DMS153 (cell line): Measurements from ENCODE around the gene CTTN.
A peak's percentile ranks its signal among the peaks of the same experiment; 100 is the strongest.

ENCODE experiments used
- DNase-seq: peaks from one replicate; lab custom pipeline; 2025; lab: John Stamatoyannopoulos, UW

Gene CTTN

DNA sequence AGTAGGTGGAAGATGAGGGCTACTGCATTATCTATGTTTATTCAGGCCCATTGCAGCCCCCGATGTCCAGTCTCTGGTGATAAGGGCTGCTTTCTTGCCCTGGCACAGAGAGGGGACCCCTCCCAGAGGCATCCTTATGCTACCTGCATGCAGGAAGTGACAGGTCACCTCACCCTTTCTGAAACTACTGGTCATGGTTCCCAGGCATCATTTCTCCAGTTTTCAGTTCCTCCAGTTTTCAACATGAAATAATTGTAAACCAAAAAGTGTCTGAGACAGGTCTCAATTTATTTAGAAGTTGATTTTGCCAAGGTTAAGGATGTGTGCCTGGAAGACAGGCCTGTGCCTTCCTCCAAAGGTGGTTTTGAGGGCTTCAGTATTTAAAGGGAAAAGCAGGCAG is 57.0 kb downstream of the CTTN start:
- DNase-seq, result no peak

DNA sequence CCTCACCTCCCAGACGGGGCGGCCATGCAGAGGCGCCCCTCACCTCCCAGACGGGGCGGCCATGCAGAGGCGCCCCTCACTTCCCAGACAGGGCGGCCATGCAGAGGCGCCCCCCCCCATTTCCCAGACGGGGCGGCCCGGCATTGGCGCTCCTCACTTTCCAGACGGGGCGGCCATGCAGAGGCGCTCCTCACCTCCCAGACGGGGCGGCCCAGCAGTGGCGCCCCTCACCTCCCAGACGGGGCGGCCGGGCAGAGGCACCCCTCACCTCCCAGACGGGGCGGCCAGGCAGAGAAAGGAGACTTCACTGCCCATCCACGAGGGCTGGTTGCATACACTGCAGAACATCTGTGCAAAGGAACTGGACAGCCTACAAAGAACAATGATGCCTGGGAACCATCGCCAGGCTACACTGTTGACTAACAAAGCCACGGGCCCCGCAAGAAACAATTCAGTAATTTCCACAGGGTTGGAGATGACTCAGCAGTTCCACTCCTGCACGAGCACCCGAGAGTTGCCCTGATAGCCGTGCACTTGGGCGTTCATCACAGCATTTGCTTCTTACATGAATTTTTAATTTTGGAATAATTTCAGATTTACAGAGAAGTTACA is 58.7 kb downstream of the CTTN start:
- DNase-seq, result no peak

DNA sequence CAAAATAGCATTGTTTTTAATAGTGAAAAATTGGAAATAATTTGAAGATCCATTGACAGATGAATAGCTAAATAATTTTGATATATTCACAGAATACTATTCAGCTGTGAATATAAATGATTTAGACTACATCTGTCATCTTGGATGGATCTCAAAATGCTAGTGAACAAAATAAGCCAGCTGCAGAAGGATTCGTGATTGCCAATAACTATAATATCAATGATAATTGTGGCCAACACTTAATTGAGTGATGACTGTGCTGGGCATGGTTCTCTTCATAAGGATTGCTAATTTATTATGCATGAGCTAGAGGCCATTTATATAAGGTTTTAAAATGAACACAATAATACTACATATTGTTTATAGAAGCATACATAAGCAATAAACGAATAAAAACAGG is 60.4 kb downstream of the CTTN start:
- no peak for DNase-seq

DNA sequence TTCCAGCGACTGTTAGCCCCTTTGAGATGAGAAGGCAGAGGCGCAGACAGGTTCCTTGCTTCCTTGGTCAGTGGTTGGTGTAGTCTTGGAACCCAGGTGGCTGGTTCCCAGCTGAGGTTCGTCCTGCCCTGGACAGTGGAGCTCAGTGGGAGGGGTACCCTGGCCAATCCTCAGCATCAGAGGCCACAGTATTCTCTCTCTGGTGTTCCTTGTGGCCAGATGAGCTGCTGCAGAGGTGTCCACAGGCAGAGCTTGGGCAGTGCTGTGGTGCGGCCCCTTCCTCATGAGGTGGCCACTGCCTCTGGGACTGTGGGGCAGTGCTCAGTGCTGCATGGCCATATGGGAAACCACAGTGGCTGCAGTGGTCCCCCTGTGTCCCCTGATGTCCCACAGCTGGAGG is 61.8 kb downstream of the CTTN start:
- no peak for DNase-seq

DNA sequence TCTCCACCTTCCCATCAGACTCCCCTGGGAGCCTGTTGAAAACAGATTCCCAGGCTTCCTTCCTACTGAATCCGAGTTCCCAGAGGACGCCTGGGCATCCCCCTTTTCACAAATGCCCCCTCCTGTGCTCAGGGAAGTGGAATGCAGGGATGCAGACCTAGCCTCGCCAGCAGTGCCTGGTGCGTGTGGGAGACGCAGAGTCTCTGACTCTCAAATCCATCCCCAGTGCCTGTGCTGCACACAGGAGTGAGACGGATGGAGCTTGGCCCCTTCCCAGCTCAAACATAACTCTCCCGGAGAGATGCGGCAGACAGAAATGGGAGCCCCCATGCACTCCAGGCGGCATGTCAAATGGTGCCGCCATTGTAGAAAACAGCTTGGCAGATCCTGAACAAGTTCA is 62.6 kb downstream of the CTTN start:
- no peak for DNase-seq

DNA sequence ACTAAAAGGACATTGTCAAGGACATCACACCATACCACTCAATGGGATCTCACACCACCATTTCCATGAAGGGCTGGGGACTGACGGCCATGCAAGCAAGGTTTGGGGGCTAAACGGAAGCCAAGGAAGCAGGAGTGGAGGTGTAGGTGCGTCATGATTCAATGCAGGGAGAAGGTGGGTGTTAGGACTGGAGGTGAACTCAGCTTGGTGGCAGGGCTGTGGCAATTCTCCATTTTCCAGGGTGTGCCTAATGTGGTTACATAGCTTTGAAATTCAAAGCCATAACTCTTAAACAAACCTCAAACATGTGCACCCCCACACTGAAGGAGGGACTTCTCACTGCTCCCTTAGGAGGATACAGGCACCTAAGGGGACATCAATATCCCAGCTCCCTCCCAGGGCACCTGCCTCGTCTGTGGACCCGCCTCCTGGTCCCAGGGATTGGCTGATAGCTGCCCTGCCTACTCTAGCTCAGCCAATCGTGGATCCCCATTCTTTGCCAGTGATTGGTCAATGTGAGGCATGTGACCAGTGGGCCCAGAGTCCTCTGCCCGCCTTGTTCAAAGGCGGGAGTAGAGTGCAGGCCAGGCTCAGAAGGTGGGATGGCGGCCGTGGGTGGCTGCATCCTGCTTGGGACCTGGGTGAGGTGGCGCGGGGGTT is 64.6 kb downstream of the CTTN start:
- DNase-seq, result no peak

DNA sequence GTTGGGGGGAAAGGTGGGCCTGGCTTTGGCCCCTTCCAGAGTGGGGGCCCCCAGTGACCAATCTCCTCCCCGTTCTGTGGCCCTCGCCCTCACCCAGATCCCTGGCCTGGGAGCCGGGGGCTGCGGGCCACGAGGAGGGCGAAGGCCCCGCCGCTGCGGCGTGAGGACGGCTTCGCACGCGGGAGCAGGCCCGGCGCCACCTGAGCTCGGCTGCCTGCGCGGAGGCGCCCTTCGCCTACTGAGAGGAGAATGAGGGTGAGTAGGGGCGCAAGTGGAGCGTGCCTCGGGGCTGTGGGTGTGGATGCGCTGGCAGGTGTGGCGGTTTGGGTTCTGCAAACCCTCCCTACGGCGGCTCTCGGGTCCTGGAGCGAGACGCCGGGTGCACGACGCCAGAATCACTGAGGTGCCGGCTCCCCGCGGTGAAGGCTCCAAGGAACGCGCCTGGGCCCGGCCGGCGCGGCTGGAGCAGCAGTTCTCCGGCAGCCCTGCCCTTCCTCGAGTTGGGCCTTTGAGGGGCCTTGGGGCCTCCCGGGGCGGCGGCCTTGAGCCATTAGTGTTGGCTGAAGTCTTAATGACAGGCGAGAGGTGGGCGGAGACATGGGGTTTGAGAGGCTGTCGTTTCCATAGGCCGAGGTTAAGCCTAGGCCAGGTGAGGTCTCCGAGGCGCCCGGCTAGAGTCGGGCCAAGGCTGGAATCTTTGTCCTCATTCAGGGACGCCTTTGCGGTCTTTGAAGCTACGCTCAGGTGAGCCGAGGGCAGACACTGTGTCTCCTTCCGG is 65.3 kb downstream of the CTTN start:
- no peak for DNase-seq

DNA sequence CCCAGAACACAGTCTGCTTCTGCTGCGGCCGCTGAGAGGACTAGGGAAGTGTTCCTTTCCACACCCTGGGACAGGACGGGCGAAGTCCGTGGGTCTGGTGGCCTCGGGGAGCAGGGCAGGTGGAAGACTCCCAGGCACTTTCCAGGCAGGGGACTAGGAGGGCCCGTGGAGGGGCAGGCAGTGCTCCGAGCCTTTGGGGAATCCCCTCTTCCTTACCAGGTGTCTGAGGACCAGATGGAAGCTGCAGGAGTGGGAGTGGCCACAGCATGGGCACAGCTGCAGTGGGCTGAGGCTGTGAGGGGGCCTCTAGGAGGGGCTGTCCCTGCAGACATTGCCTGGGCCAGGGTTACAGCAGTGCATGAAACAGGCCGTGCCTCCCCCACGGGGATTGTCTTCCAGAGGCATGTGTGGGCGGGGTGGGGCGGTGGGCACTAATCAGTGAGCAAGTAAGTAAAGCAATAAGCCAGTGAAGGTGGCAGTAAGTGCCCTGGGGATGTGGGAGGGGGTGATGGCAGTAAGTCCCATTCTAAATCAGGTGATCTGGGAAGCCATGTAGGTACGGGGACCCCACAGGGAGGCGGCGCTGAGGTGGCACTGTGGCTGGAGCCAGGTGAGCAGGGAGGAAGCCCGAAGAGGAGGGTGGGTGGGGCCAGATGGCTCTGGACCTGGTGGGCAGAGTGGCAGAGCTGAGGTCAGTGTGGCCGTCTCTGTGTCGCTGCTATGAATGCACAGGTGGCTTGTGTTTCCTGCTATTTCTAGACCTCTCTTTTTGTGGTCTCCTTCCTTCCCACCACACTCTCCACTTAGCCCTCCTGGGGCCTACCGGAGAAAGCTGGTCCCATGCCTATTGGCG is 66.4 kb downstream of the CTTN start:
- DNase-seq, result no peak

DNA sequence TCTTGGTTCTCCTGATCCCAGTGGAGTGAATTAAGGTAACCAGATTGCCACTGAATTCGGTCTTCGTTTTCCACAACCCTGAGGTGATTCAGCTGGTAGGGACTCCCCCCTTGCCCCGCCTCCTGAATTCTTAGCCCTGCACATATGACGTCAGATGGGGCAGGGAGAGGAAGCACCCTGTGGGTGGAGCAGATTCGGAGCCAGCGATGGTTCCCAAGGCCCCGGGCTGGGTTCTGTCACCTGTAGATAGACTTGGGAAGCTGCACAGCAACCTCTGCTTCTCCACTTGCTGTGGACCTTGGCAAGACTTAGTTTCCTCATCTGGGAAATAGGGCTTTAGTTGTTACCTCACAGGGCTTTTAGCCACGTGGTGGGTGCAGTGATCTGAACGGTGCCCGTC is 67.8 kb downstream of the CTTN start:
- DNase-seq, result no peak

DNA sequence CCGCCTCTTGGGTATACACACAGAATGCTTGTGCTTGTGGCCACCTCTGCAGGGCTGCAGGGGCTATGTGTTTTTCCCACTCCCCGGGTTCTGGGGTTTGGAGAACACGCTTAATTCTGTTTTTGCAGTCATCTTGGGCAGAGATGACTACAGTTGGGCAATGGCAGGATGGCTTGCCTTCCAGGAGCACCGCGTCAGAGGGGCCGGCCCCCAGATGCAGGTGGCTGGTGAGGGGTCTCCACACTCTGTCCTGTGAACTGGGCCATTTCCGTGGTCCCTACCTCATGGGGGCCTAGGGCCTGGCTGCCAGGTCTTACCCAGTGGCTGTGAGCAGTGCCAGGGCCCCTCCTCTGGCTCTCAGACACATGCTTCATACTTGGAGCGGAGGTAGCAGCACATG is 68.3 kb downstream of the CTTN start:
- DNase-seq, result no peak

DNA sequence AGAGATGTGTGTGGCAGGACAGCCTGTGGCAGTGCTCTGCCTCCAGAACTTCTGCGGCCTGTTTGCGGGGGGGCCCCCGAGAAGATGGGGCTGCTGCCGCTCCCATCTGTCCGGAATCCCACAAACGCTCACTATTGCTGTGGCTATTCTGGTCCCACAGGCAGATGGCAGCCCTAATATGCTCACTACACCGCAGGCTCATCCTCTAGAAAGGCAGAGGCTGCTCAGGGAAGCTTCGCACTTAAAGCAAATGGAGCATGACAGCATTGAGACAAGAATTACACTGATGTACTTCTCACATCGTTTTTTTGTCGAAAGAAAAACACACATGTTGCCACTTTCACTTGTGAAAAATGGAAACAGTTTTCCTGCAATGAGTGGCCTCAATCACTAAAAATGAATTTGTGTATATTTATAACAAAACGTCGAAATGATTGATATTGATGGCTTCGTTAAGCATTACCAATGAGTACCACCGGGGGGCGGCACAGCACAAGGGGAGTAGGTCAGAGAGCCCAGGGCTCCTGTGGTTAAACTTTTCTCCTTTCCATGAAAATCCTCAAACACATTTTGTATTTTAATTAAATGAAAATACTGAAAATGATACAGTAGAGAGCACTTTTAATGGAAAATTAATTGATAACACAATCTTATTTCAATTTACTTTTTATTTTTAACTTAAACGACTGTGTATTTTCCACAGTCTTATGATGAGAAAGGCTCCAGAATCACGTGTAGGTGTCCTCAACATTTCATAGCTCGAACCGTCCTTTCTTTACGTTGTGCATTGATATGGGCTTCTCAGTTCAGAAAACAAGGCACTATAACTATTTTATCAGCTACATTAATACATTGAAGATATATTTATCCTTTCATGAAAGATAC is 69.1 kb downstream of the CTTN start:
- peak; percentile 21 for DNase-seq

DNA sequence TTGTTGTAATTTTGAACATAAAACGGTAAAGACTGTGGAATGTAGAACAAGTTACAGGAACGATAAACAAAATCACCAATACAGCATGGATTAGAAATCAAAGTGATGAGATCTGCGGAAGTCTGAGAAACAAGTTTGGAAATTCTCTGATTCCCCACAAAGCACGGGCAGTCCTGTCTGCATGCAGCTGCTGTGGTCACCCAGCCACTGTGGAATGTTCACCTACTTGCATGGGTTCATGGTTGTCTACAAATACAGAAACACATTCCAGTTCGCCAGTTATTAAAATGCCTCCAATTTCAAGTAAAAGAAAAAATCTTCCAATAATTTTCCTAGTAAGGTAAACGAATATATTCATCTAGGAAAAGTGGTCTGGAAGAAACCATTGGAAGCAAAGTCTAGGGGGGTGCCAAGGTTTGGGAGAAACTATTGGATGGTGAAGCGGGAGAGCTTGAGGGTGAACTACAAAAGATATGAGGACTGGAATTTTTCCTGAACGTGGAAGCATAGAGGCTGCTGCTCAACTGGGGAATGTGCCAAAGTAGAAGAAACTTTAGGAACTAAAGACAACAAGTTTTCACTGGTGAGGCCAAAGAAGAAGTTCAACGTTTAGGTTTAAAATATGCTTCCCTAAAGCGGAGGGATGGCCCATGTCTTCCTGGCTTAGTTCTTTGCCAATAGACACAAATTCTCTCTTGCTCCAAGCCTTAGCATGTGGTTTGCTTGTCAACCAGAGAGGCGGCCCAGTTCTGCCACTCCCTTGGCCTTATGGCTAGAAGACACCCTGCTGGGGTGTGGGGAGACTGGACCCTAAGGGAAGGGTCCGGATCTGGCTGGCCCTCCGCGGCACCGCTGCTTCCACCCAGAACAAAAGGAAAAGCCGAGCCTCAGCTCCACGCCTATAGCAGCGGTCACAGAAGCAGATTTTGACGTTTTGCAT is 70.2 kb downstream of the CTTN start:
- no peak for DNase-seq

DNA sequence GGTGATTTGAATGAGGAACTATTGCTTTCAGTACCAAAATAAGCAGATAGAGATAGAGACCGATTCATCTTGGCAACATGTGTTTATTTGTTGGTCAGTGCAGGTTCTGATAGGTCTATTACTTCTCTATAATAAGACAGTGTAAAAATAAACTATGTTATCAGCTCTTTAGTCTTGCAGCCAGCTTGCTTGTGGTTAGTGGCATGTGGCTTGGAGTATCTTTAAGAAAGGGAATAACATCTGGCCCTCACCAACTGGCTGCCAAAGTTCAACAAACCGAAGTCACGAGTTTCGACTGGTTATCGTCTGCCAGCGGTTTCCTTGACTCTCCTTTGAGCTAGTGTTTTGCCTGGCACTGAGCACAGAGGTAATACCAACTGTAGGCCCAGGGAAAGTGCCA is 71.8 kb downstream of the CTTN start:
- no peak for DNase-seq

DNA sequence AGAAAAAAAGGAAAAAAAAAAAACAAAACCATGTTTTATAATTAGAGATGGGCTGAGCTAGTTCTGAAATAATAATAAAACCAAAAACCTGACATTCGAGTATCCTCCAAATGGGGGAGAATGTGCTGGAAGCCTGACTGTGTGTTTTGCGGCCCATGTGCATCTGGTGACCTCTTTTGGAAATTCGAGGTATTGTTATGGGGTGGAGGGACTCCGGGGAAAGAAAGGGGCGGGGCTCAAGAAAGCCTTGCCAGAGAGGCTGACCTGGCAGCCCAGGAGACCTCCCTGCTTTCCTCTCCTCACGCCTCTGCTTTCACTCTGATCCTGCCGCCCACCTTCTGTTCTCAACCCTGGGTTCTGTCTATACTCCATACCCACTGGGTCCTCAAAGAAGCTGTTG is 72.9 kb downstream of the CTTN start:
- DNase-seq, result no peak

DNA sequence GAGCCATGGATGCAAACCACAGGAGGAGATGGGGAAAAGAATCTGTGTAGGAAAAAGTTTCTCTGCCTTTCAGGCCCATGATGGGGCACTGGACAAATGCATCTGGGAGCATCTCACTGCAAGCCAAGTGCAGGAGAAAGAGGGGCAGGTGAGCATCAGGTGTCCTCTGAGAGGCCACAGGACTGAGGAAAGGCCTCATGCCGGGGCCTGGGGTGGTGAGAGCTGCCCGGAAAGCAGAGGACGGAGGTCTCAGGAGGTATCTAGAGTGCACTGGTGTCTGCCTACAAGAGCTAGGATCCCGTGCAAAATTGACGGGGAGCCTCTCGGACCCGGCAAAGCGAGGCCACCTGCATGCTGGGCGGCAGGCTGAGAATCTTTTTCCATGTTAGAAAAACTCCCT is 73.9 kb downstream of the CTTN start:
- no peak for DNase-seq

DNA sequence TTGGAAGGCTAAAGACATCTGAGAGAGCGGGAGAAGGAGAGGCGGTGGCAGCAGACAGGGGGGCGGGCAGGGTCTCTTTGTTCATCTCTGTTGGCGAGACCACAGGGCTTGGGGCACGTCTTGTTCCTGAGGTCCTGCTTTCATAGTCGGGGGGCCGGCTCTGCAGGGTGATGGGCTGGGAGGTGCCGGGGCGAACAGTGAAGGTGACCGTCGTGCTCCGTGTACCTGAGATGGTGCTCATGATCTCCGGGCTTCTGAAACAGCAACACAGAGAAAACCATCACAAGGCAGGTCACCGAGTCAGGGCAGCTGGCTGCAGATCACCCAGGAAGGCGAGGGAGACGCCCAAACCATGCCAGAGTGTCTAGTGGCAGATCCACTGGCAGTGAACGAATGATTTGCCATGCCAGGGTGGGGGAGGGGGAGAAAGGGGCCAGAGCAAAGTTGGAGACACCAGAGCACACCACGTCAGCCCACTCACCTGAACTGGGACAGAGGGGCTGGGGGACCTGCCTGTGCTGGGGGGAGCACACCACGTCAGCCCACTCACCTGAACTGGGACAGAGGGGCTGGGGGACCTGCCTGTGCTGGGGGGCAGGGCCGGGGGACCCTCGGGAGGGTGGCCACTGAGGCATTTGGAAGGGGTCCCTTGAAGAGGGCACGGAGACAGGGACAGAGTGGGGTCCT is 75.0 kb downstream of the CTTN start:
- no peak for DNase-seq

DNA sequence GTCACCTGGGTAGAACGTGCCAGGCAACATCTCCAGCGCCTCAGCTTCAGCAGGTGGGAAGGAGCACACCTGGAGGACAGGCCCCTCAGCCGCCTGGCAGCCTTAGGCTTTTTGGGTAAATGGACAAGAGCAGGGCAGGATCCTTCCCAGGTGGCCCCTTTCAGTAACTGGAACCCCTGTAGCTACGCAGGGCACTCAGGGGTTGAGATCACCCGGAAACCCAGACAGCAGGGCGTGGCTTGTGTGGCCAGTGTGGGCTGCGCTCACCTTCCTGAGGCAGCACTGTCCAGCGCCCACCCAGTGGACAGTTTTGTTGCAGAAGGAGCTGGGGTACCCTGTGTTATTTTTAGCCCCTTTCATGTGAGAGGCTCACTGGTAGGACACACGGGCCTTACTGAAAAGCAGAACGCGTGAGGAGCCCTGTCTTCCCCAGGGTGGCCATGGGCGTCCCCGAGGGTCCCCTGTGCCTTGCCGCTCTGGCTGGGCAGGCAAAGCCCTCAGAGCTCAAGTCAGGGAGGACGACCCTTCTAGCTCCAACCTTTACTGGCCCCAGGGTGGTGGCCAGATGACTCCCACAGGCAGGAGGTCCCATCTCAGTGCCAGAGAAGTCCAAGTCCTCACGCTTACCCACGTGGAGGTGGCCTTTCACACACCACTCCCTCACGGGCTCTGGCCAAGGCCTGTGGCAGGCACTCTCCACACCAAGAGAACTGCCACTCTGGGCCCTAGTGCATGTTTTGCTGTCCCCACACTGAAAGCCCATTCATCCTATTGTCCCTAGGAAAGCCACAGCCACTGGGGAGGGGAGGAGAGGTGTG is 75.8 kb downstream of the CTTN start:
- no peak for DNase-seq

DNA sequence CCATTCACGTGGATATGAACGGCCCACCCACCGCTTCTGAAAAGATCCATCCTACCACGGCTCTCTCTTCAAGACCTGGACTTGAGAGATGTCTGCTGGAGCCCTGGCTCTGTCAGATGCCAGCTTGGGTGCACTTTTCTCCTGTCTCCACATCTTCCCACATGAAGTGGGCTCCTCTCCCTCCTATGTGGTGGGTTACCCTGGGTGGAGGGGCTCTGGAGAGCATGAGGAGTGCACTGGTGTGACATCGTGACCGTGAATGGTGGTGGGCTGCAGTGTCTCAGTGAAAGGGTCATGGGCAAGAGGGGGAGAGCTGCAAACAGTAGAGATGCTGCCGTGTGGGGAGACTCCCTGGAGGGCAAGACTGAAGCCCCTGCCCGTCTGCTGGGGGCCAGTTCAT is 76.4 kb downstream of the CTTN start:
- no peak for DNase-seq

DNA sequence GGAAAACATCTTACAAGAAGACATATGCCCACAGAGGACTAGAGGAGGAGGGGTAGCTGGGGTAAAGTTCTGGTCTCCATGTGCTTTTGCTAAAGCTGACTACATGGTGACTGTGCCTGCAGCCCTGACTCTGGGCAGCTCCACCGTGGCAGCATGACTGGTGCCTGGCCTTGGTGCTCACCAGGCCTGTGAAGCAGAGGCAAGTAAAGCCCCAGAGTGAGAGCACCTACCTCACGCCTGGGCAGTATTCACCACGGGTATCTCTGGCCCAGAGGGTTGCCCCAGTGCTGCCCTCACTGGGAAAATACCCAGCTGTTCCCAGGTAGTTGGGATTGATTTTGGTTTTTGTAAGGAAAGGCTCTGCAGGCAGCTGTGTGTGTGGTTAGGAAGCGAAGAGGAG is 78.3 kb downstream of the CTTN start:
- no peak for DNase-seq
